ENCODE results near the gene TDRD1.

The TDRD1 gene

GRCh38 chr10:114181971-114182370, 2.8 kb downstream of the TDRD1 start:
- in situ Hi-C loops (cut with HindIII; ENCODE audit: low pct_unique_long_range_greater_than_20kb, low sequenced_read_pairs): no loop called here

GRCh38 chr10:114183563-114183962, 4.4 kb downstream of the TDRD1 start:
- DNase-seq (ENCODE audit: low read depth in 1 of 2, low spot score in 1 of 2): no peak
- TF ChIP-seq JUND (IDR thresholded peaks at IDR 0.05; ENCODE audit: low read depth): no peak
- in situ Hi-C loops (cut with HindIII; ENCODE audit: low pct_unique_long_range_greater_than_20kb, low sequenced_read_pairs): no loop called here

More at GRCh38 chr10:114181971-114182370, 2.8 kb downstream of the TDRD1 start:
- no peak for TF ChIP-seq JUND (IDR thresholded peaks at IDR 0.05; ENCODE audit: low read depth)
- DNase-seq (ENCODE audit: low read depth in 1 of 2, low spot score in 1 of 2): peak in 1 of 2 experiments; percentile 58

GRCh38 chr10:114184276-114184675, 5.1 kb downstream of the TDRD1 start:
- in situ Hi-C loops (cut with HindIII; ENCODE audit: low pct_unique_long_range_greater_than_20kb, low sequenced_read_pairs): no loop called here
- no peak for DNase-seq (ENCODE audit: low read depth in 1 of 2, low spot score in 1 of 2)
- no peak for TF ChIP-seq JUND (IDR thresholded peaks at IDR 0.05; ENCODE audit: low read depth)

DNA sequence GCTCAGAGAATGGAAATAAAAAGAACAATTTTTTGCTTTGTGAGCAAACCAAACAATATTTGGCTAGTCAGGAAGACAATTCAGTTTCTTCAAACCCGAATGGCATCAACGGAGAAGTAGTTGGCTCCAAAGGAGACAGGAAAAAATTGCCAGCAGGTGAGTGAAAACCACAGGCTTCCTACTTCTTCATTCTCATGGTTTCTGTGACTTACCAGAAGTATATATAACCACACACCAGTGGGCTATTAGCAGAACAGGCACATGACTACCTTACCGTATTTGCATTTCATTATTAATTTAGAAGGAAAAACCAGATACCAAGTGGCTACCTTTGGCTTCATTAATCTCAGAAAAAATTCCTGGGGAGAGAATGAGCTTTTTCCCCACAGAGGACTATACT, 8.8 kb downstream of the TDRD1 start:
- no peak for TF ChIP-seq JUND (IDR thresholded peaks at IDR 0.05; ENCODE audit: low read depth)
- DNase-seq (ENCODE audit: low read depth in 1 of 2, low spot score in 1 of 2): no peak
- in situ Hi-C loops (cut with HindIII; ENCODE audit: low pct_unique_long_range_greater_than_20kb, low sequenced_read_pairs): no loop called here

GRCh38 chr10:114188900-114189299, 9.7 kb downstream of the TDRD1 start:
- no peak for DNase-seq (ENCODE audit: low read depth in 1 of 2, low spot score in 1 of 2)
- in situ Hi-C loops (cut with HindIII; ENCODE audit: low pct_unique_long_range_greater_than_20kb, low sequenced_read_pairs): no loop called here
- TF ChIP-seq JUND (IDR thresholded peaks at IDR 0.05; ENCODE audit: low read depth): no peak

GRCh38 chr10:114189700-114190099, 10.5 kb downstream of the TDRD1 start:
- DNase-seq (ENCODE audit: low read depth in 1 of 2, low spot score in 1 of 2): no peak
- no peak for TF ChIP-seq JUND (IDR thresholded peaks at IDR 0.05; ENCODE audit: low read depth)
- in situ Hi-C loops (cut with HindIII; ENCODE audit: low pct_unique_long_range_greater_than_20kb, low sequenced_read_pairs): no loop called here

DNA sequence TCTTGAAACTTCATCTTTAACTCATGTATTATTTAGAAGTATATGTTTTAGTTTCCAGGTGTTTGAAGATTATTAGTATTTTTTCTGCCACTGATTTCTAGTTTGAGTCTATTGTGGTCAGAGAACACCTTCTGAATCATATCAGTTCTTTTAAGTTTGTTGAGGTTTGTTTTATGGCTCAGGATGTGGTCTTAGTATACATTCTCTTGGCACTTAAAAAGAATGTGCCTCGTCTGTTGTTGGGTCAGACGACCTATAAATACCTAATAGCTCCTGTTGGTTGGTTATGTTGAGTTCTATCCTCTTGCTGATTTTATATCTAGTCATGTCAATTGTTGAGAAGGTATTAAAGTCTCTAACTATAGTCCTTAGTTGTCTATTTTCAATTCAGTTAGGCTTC, 15.9 kb downstream of the TDRD1 start:
- no peak for DNase-seq (ENCODE audit: low read depth in 1 of 2, low spot score in 1 of 2)
- in situ Hi-C loops (cut with HindIII; ENCODE audit: low pct_unique_long_range_greater_than_20kb, low sequenced_read_pairs): no loop called here
- no peak for TF ChIP-seq JUND (IDR thresholded peaks at IDR 0.05; ENCODE audit: low read depth)

DNA sequence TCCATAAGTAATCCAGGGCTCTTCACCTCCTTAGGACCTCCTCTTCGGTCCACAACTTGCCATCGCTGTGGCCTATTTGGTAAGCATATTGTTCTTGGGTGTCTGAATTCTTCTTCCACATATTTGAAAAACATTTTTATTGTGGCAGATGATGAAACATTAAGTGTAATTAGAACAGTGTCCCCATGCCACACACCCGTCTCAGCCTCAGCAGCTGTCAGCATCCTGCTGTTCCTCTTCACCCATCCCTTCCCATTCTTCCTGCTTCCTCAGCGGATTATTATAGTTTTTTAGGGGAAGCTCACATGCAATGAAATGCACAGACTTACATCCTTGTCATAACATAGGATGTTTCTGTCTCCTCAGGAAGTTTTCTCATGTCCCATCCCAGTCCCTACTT, 20.1 kb downstream of the TDRD1 start:
- no peak for TF ChIP-seq JUND (IDR thresholded peaks at IDR 0.05; ENCODE audit: low read depth)
- no peak for DNase-seq (ENCODE audit: low read depth in 1 of 2, low spot score in 1 of 2)
- in situ Hi-C loops (cut with HindIII; ENCODE audit: low pct_unique_long_range_greater_than_20kb, low sequenced_read_pairs): no loop called here

DNA sequence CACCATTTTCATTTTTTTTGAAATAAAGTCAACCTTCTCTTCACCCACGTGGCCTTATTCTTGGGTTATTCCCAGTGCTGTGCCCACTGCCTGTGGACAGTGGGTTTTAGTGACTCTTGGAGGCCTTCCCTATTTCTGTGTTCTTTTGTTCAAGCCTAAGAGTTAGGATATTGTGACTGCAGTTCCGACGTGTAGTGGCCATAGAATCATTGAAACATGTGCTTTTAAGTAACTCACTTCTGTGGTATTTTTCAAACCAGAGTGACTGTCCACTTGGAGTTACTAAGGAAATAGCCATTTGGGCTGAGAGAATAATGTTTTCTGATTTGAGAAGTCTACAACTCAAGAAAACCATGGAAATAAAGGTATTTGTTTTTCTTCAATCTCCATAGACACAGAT, 23.7 kb downstream of the TDRD1 start:
- no peak for TF ChIP-seq JUND (IDR thresholded peaks at IDR 0.05; ENCODE audit: low read depth)
- no peak for DNase-seq (ENCODE audit: low read depth in 1 of 2, low spot score in 1 of 2)
- in situ Hi-C loops (cut with HindIII; ENCODE audit: low pct_unique_long_range_greater_than_20kb, low sequenced_read_pairs): no loop called here

- in situ Hi-C loops (cut with HindIII; ENCODE audit: low pct_unique_long_range_greater_than_20kb, low sequenced_read_pairs): no loop called here
- TF ChIP-seq JUND (IDR thresholded peaks at IDR 0.05; ENCODE audit: low read depth): no peak
- no peak for DNase-seq (ENCODE audit: low read depth in 1 of 2, low spot score in 1 of 2)
These were observed 27.7 kb downstream of the TDRD1 start for GRCh38 chr10:114206902-114207301.

DNA sequence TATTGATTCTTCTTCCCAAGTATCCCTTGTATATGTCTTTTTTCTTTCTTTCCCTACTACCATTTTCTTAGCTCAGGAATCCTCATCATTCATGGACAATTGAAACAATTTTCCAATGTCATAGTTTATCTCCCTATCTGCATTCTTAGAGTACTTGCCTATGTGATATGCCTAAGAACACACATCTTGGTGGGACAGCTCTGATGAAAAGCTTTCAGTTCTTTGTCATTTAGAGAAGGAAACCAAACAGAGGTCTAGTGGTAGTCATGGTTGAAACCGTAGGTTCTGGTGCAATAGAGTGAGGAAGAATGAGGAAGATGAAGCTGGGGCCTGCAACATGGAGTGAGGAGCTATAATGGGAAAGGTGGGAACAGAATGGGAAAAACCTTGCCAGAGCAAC, 28.2 kb downstream of the TDRD1 start:
- in situ Hi-C loops (cut with HindIII; ENCODE audit: low pct_unique_long_range_greater_than_20kb, low sequenced_read_pairs): no loop called here

GRCh38 chr10:114208351-114208750, 29.2 kb downstream of the TDRD1 start:
- in situ Hi-C loops (cut with HindIII; ENCODE audit: low pct_unique_long_range_greater_than_20kb, low sequenced_read_pairs): no loop called here
- TF ChIP-seq JUND (IDR thresholded peaks at IDR 0.05; ENCODE audit: low read depth): no peak
- no peak for DNase-seq (ENCODE audit: low read depth in 1 of 2, low spot score in 1 of 2)

More for the DNA sequence above, 28.2 kb downstream of the TDRD1 start:
- TF ChIP-seq JUND (IDR thresholded peaks at IDR 0.05; ENCODE audit: low read depth): no peak
- DNase-seq (ENCODE audit: low read depth in 1 of 2, low spot score in 1 of 2): no peak

DNA sequence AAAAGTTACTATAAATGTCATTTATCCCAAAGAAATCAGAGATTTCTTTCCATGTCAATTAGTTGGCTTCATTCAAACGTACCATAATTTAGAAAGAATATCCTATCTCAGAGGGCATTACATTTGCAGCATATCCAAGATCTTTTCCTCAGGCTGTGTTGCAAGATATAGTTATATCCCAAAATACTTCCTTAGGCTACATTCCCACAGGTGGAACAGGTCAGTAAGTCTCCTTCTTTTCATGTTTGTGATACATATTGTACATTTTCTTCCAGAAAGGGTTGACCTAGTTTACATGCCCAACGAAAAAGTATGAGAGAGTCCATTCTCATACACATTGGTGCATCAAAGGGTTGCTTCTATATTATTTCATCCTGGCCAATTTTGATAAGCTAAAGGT, 33.0 kb downstream of the TDRD1 start:
- no peak for DNase-seq (ENCODE audit: low read depth in 1 of 2, low spot score in 1 of 2)
- no peak for TF ChIP-seq JUND (IDR thresholded peaks at IDR 0.05; ENCODE audit: low read depth)
- in situ Hi-C loops (cut with HindIII; ENCODE audit: low pct_unique_long_range_greater_than_20kb, low sequenced_read_pairs): no loop called here

- in situ Hi-C loops (cut with HindIII; ENCODE audit: low pct_unique_long_range_greater_than_20kb, low sequenced_read_pairs): no loop called here
- DNase-seq (ENCODE audit: low read depth in 1 of 2, low spot score in 1 of 2): no peak
- TF ChIP-seq JUND (IDR thresholded peaks at IDR 0.05; ENCODE audit: low read depth): no peak
These were observed 35.9 kb downstream of the TDRD1 start for GRCh38 chr10:114215033-114215432.
